HUES48 (cell line): ENCODE measurements around the gene AMZ1.

ENCODE experiments used
- H3K27ac ChIP-seq: one replicate; pipeline ENCODE4 v1.7.0; 2013; ENCODE audit warnings: low read depth, low read length, inconsistent platforms
- H3K27me3 ChIP-seq: 2 replicates; pipeline ENCODE4 v1.6.1; 2013; ENCODE audit warnings: mild to moderate bottlenecking, low read length; ENCODE audit not compliant: control insufficient read depth, insufficient read depth
- H3K36me3 ChIP-seq: 2 replicates; pipeline ENCODE4 v1.6.1; 2013; ENCODE audit warnings: low read length; ENCODE audit not compliant: control insufficient read depth, insufficient read depth
- H3K4me1 ChIP-seq: 2 replicates; pipeline ENCODE4 v1.6.1; 2013; ENCODE audit warnings: mild to moderate bottlenecking, low read length; ENCODE audit not compliant: control insufficient read depth, insufficient read depth
- H3K4me3 ChIP-seq: 2 replicates; pipeline ENCODE4 v1.5.1; 2013; ENCODE audit warnings: mild to moderate bottlenecking, low read depth, low read length
- H3K9ac ChIP-seq: 2 replicates; pipeline ENCODE4 v1.6.1; 2013; ENCODE audit warnings: mild to moderate bottlenecking, low read depth, low read length, moderate library complexity
- H3K9me3 ChIP-seq: 2 replicates; pipeline ENCODE4 v1.6.1; 2013; ENCODE audit warnings: low read length; ENCODE audit not compliant: control insufficient read depth, insufficient read depth

Gene AMZ1

DNA sequence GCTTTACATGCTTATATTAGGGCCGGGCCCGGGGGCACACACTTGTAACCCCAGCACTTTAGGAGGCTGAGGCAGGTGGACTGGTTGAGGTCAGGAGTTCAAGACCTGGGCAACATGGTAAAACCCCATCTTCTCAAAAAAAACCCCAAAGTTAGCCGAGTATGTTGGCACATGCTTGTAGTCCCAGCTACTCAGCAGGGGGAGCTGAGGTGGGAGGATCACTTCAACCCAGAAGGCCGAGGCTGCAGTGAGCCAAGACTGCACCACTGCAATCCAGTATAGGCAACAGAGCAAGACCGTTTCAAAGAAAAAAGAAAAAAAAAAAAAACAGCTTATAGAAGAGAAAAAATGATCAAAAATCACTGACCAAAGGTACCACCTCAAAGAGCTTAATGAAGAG, 63.1 kb downstream of the AMZ1 start:
- H3K4me3 ChIP-seq: no peak overlapping the region

DNA sequence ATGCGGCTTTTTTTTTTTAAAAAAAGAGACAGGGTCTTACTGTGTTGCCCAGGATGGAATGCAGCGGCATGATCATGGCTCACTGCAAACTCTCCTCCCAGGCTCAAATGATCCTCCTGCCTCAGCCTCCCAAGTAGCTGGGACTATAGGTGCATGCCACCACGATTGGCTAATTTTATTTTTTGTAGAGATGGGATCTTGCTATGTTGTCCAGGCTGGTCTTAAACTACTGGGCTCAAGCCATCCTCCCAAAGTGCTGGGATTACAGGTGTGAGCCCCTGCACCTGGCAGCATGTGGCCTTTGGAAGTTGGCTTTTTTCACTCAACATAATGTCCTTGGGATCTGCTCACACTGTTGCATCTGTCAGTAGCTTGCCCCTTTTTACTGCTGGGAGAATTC, 65.1 kb downstream of the AMZ1 start:
- Histone ChIP-seq H3K9ac (no peak overlapping the region), H3K27ac (no peak overlapping the region), H3K27me3 (no peaks in the 10 kb centered on the region), H3K36me3 (peaks cover 4% of the 10 kb centered on the region; the same call in 1 of the 2 replicates), H3K4me1 (peaks cover 7% of the 10 kb centered on the region), H3K4me3 (no peak overlapping the region), H3K9me3 (no peaks in the 10 kb centered on the region)

More for the DNA sequence above, 63.1 kb downstream of the AMZ1 start:
- Histone ChIP-seq H3K27ac (no peak overlapping the region), H3K9me3 (no peaks in the 10 kb centered on the region), H3K9ac (no peak overlapping the region), H3K27me3 (no peaks in the 10 kb centered on the region), H3K36me3 (no peaks in the 10 kb centered on the region), H3K4me1 (no peaks in the 10 kb centered on the region; the same call in 1 of the 2 replicates)

DNA sequence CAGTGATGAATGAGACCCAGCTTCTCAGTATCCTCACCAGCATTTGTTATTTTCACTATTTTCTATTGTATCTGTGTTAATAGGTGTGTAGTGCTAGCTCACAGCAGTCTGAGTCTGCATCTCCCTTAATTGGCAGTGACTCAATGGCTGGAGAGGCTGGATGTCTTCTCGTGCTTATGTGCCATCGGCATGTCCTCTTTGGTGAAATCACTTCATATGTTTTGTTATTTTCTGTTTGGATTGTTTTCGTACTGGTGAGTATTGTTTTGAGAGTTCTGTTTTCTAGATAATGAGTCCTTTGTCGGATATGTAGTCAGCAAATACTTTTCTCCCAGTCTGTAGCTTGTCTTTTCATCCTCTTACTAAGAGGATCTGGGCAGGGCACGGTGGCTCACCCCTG, 66.1 kb downstream of the AMZ1 start:
- H3K4me1 ChIP-seq: peaks cover 9% of the 10 kb centered on the region
- no peak overlapping the region for H3K27ac ChIP-seq
- H3K9me3 ChIP-seq: no peaks in the 10 kb centered on the region
- H3K9ac ChIP-seq: no peak overlapping the region
- H3K36me3 ChIP-seq: peaks cover 4% of the 10 kb centered on the region; the same call in 1 of the 2 replicates
- no peaks in the 10 kb centered on the region for H3K27me3 ChIP-seq
- no peak overlapping the region for H3K4me3 ChIP-seq

DNA sequence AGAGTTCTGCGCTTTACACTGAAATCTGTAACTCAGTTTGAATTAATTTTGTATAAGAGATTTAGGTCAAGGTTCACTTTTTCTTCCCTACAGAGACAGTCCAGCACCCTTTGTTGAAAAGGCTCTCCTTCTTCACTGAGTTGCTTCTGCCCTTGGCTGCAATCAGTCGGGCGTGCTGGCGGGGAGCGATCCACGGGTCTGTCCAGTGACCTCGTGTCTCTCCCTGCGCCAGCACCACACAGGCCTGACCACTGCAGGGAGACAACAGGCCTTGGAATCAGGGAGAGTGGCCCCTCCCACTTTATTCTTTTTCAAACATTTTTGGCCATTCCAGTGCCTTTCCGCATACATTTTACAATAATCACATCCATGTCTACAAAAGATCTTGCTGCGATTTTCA, 66.9 kb downstream of the AMZ1 start:
- H3K9me3 ChIP-seq: no peaks in the 10 kb centered on the region
- H3K9ac ChIP-seq: no peak overlapping the region
- no peak overlapping the region for H3K4me3 ChIP-seq
- H3K27ac ChIP-seq: no peak overlapping the region
- H3K4me1 ChIP-seq: peaks cover 9% of the 10 kb centered on the region
- H3K36me3 ChIP-seq: peaks cover 4% of the 10 kb centered on the region; the same call in 1 of the 2 replicates
- no peaks in the 10 kb centered on the region for H3K27me3 ChIP-seq

DNA sequence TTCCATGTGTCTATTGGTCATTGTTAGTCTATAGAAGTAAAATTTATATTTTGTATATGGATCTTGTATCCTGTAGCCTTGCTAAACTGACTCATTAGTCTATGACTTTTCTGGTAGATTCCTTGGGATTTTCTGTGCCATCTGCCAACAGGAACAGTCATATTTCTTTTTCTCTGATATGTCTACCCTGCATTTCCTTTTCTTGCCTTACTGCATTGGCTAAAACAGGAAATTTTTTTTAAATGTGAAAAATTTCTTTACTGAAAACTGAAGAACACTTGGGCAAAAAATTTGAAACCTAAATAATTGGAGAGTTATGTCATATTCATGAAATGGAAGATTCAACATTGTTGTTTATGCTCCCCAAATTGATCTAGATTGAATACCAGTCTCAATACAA, 67.5 kb downstream of the AMZ1 start:
- Histone ChIP-seq H3K27ac (no peak overlapping the region), H3K4me1 (peaks cover 9% of the 10 kb centered on the region), H3K27me3 (no peaks in the 10 kb centered on the region), H3K36me3 (peaks cover 4% of the 10 kb centered on the region; the same call in 1 of the 2 replicates), H3K9me3 (no peaks in the 10 kb centered on the region), H3K9ac (no peak overlapping the region), H3K4me3 (no peak overlapping the region)

DNA sequence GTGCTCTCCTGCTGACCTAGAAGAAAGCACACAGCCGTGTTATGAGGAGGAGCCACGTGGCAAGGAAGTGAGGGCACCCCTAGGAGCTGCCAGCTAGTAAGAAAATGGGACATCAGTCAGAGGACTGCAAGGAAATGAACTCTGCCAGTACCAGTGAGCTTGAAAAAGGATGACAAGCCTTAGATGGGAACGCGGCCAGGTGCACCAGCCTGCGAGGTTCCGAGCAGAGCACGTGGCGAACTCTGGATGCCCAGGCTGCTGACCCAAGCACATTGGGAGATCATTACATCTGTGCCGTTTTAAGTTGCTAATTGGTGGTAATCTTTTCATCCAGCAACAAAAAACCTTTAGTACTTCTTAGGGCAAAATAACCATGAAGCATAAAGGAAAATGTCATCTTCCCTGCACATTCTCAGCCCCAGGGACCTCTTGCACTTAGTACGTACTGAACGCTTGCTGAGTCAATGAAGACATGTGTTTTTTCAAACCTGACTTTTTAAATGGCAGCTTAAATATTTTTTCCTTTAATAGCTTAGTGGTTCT, 69.4 kb downstream of the AMZ1 start:
- Histone ChIP-seq H3K9ac (0 out of 2 replicates have a peak overlapping the region, but pooled peaks have one; percentile 27), H3K27me3 (no peaks in the 10 kb centered on the region), H3K4me3 (no peak overlapping the region), H3K9me3 (no peaks in the 10 kb centered on the region), H3K36me3 (peaks cover 4% of the 10 kb centered on the region), H3K4me1 (peaks cover 9% of the 10 kb centered on the region; the same call in 1 of the 2 replicates), H3K27ac (peak overlapping the region; percentile 89)

DNA sequence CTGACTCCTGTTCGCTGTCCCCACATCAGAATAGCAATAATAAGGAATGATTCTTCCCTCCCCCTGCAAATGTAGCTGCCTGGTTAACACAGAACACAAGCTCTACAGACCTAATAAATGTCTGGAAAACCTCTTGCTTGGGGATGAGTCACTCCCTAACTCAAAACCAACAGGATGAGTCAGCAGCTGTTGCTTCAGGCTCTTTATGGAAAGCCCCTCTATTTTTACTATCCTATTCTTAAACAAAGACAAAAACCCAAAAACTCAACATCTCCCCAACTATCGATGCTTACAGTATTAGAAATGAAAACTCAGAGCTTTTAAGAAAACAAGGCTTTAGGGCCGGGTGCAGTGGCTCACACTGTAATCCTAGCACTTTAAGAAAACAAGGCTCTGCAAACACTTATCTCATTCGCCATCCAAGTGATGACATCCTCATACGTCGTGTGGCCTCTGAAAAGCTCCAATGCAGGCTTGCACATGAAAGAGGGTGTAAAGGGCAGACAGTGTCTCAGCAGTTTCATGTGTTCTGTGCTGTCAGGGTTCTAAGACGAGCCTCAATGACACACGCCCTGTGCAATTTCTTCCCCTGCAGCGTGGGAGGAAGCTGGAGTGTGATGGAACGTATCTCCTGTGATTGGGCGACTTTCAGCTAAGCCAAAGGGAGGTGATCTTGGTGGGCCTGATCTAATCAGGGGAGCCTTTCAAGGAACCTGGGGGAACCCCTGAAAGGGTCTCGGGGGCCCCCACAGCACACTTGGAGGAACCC, 70.1 kb downstream of the AMZ1 start:
- Histone ChIP-seq H3K27ac (peak overlapping the region; percentile 89), H3K4me1 (peaks cover 9% of the 10 kb centered on the region; the same call in 1 of the 2 replicates), H3K9me3 (no peaks in the 10 kb centered on the region), H3K36me3 (peaks cover 4% of the 10 kb centered on the region), H3K4me3 (no peak overlapping the region), H3K9ac (peak overlapping the region; percentile 18), H3K27me3 (no peaks in the 10 kb centered on the region)

DNA sequence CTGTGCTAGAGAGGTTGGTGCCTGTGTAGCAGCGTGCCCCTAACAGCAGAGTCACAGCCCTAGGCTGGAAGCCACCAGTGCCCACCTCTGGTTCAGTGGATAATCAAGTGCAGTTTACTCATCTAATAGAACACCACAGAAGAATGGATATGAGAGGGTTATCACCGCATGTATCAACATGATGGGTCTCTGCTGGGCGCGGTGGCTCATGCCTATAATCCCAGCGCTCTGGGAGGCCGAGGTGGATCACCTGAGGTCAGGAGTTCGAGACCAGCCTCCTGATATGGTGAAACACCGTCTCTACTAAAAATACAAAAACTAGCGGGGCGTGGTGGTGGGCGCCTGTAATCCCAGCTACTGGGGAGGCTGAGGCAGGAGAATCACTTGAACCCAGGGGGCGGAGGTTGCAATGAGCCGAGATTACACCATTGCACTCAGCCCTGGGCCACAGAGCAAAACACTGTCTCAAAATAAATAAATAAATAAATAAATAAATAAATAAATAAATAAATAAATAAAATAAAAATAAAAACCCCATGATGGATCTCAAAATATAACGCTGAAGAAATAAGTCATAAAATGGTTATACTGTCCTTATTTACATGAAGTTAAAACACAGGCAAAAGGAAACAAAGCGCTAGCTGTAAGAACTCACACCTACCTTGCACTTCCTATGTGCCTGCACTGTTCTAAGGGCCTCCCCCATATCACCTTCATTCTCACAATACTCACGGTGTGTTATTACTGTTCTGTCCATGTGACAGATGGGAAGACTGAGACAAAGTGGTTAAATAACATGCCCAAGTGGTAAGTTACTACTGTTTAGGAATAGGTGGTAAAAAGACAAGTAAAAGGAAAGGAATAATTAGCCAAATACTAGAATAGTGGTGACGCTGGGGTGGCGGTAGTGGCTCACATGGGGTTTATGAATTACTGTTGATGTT, 70.9 kb downstream of the AMZ1 start:
- no peaks in the 10 kb centered on the region for H3K27me3 ChIP-seq
- peaks cover 4% of the 10 kb centered on the region for H3K36me3 ChIP-seq
- H3K4me1 ChIP-seq: peaks cover 13% of the 10 kb centered on the region; the same call in 1 of the 2 replicates
- H3K9me3 ChIP-seq: no peaks in the 10 kb centered on the region
- no peak overlapping the region for H3K4me3 ChIP-seq
- no peak overlapping the region for H3K9ac ChIP-seq
- H3K27ac ChIP-seq: peak overlapping the region; percentile 89

DNA sequence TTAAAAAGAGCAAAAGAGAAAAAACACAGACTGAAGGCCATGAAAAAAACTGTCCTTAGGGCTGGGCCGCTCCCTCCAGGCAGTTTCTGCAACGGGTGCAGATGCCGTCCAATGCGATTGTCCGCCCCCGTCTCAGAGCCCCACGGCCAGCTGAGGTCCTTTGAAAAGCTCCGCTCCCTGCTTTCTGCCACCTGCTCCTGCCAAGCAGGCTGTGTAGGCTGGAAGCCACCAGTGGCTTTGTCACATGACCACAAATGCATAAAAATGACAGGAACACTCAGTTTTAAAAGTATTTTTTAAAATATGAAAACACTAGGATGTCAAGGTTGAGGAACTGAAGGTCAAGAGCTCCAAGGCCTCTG, 71.7 kb downstream of the AMZ1 start:
- H3K9me3 ChIP-seq: no peaks in the 10 kb centered on the region
- H3K4me1 ChIP-seq: peaks cover 13% of the 10 kb centered on the region; the same call in 1 of the 2 replicates
- H3K9ac ChIP-seq: no peak overlapping the region
- H3K27ac ChIP-seq: no peak overlapping the region
- H3K36me3 ChIP-seq: peaks cover 8% of the 10 kb centered on the region
- no peaks in the 10 kb centered on the region for H3K27me3 ChIP-seq
- H3K4me3 ChIP-seq: no peak overlapping the region

DNA sequence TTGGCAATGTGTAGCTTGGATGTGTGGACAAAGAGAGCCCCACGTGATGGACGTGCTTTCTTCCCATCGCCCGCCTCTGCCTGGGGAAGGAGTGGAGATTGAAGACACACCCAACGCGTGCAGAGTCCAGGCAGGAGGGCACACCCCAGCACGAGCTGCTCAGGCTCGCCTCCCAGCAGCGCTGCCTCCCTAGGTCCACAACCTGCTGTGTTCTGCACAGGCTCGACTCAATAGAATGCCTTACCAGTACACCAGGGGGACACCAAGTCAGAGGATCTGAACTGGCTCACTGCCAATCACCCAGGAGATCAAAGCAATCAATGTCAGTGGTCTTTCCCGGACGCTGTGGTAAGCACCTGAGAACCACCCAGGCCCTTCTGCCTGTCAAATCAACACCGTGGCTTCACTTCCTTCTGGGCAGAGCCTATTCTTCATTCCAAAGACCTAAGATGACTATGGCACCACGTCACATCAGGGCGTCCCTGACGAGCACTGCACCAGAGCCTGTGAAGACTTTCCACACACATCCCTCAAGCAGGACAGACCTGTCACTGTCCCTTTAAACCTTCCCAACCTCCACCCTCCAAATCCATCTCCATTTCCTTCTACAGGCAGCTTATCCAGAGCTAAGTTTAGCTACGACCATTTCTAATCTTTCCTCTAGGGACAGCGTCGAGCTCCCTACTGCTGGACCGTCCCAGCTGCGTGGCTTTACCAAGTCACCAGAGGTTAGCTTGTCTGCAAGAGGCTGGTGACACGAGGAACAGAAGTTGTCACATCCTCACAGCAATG, 72.3 kb downstream of the AMZ1 start:
- H3K9me3 ChIP-seq: no peaks in the 10 kb centered on the region
- no peak overlapping the region for H3K27ac ChIP-seq
- peaks cover 9% of the 10 kb centered on the region for H3K36me3 ChIP-seq
- peaks cover 13% of the 10 kb centered on the region; the same call in 1 of the 2 replicates for H3K4me1 ChIP-seq
- H3K27me3 ChIP-seq: no peaks in the 10 kb centered on the region
- H3K4me3 ChIP-seq: no peak overlapping the region
- no peak overlapping the region for H3K9ac ChIP-seq
